GM12865 (cell line): ENCODE data around the gene PDE4D.

ENCODE experiments used
- DNase-seq: peaks from one replicate; pipeline ENCODE4 v3.0.0; 2010; ENCODE audit warnings: low read depth
- H3K4me3 ChIP-seq: 2 replicates; pipeline ENCODE4 v1.5.1; 2011; ENCODE audit warnings: mild to moderate bottlenecking, low read depth, low read length, control low read depth
- CTCF ChIP-seq: IDR thresholded peaks from 2 replicates; pipeline ENCODE4 v1.5.1; 2011; ENCODE audit warnings: low read length, control low read depth, low read depth, inconsistent platforms; ENCODE audit not compliant: insufficient read depth; ENCODE audit errors: missing control alignments

PDE4D gene

GRCh38 chr5:59079622-59080620, 813.6 kb downstream of the PDE4D start:
- TF ChIP-seq CTCF: no peak
- DNase-seq: no peak
- H3K4me3 ChIP-seq: no peak overlapping the region

- no peak for TF ChIP-seq CTCF
- H3K4me3 ChIP-seq: no peak overlapping the region
- DNase-seq: no peak
Measured at GRCh38 chr5:59071755-59072549, 821.6 kb downstream of the PDE4D start.

- no peak overlapping the region for H3K4me3 ChIP-seq
- no peak for TF ChIP-seq CTCF
Measured at GRCh38 chr5:59069438-59070079, 824.0 kb downstream of the PDE4D start.

GRCh38 chr5:59067956-59068656, 825.4 kb downstream of the PDE4D start:
- no peak overlapping the region for H3K4me3 ChIP-seq
- TF ChIP-seq CTCF: no peak
- no peak for DNase-seq

More at GRCh38 chr5:59069438-59070079, 824.0 kb downstream of the PDE4D start:
- DNase-seq: no peak

- no peak for DNase-seq
- no peak overlapping the region for H3K4me3 ChIP-seq
- no peak for TF ChIP-seq CTCF
Measured at GRCh38 chr5:59066367-59067163, 827.0 kb downstream of the PDE4D start.

GRCh38 chr5:59065554-59065953, 828.0 kb downstream of the PDE4D start:
- no peak for DNase-seq
- TF ChIP-seq CTCF: no peak
- no peak overlapping the region for H3K4me3 ChIP-seq
